Pancreas (tissue), 10 donors: ENCODE measurements around the gene UBE2F. TPM values are rescaled to one million over a fixed set of nuclear protein-coding genes. Genes with fewer than 3 reads are reported as not detected.

ENCODE experiments used
- ATAC-seq, 4 donors: fragments of 200-7000 bp; cut with Tn5 transposase; one replicate each; pipeline versions ENCODE4 v1.8.0 to v1.9.1; 2020; ENCODE audit warnings: mild to moderate bottlenecking in 4 of 4, moderate library complexity in 4 of 4
- DNase-seq, 6 donors: peaks; one replicate each; pipeline ENCODE4 v3.0.0-alpha.2; 2020
- FAIRE-seq: peaks from 2 replicates; lab custom pipeline; 2012; peaks lifted over from hg19 to GRCh38; lab: Jason Lieb, UNC
- H3K27ac ChIP-seq, 4 donors: fragments of 200-600 bp; sonication (generic); 1 replicate in 3 of 4; 2 replicates in 1 of 4; pipeline versions ENCODE4 v1.5.0 to v1.8.0; 2020
- H3K27me3 ChIP-seq, 4 donors: fragments of 200-600 bp; one replicate each; pipeline ENCODE4 v1.8.0; 2021
- H3K36me3 ChIP-seq, 3 donors: fragments of 200-600 bp; sonication (generic) in 1 of 3; one replicate each; pipeline versions ENCODE4 v1.5.0 to v1.8.0; 2020 to 2021
- H3K4me1 ChIP-seq, 3 donors: fragments of 200-600 bp; one replicate each; pipeline ENCODE4 v1.8.0; 2021
- H3K4me3 ChIP-seq, 4 donors: fragments of 200-600 bp; sonication (generic) in 2 of 4; one replicate each; pipeline versions ENCODE4 v1.5.0 to v1.8.0; 2020 to 2021
- H3K9me3 ChIP-seq, 4 donors: fragments of 200-600 bp; one replicate each; pipeline ENCODE4 v1.8.0; 2021
- CTCF ChIP-seq, 4 donors: fragments of 200-600 bp; sonication (generic) in 3 of 4; IDR thresholded peaks; one replicate each; pipeline versions ENCODE4 v1.5.0 to v1.8.0; 2021; ENCODE audit warnings: antibody characterized with exemption in 4 of 4
- WGBS, 2 donors: extraction: QIAGEN DNeasy Blood & Tissue Kit; methylation state at CpG; one replicate each; pipeline ENCODE4 v1.1.7; 2013; 5-methylcytosine and 5-hydroxymethylcytosine counted together
- intact Hi-C, 3 donors: fragments of 100-400 bp; cut with DNase I; formaldehyde crosslinking; loops; one replicate each; pipeline versions ENCODE4 v1.11.1 to v1.14.2; 2022
- polyA plus RNA-seq, 2 donors: library from polyadenylated mRNA; stranded (reverse); fragments of 200-250 nt; gene quantifications; one replicate each; pipeline ENCODE4 v1.2.3, GENCODE V29; 2013
- total RNA-seq, 6 donors: library from RNA; stranded (reverse); fragmentation: NEBNext Ultra II Directional in 4 of 6; extraction: Animal tissue kit (Norgen Biotek cat#: 25700) in 4 of 6; gene quantifications; one replicate each; pipeline versions ENCODE4 v1.2.1 to v1.2.4, GENCODE V29; 2021 to 2023
- donor health status: healthy with polysubstance abuse.
- donor health status: DM: no; HTN: no; CAD: no; lungs with moderate emphysema.
- donor health status: DM: no; HTN: no; CAD: no.
- donor health status: control.
- donor health status: control.
- donor health status: Bipolar disorder and iron deficiency.
- donor health status: DM: yes; HTN: yes; CAD: no.
- donor health status: DM: no; HTN: no; CAD: no.
- donor health status: DM: no; HTN: no; CAD: no.
- donor health status: DM: yes; HTN: yes; CAD: no.

UBE2F gene
- total and polyA plus RNA-seq, 8 donors: 32.4 to 51.7 (median 40.4) TPM

DNA sequence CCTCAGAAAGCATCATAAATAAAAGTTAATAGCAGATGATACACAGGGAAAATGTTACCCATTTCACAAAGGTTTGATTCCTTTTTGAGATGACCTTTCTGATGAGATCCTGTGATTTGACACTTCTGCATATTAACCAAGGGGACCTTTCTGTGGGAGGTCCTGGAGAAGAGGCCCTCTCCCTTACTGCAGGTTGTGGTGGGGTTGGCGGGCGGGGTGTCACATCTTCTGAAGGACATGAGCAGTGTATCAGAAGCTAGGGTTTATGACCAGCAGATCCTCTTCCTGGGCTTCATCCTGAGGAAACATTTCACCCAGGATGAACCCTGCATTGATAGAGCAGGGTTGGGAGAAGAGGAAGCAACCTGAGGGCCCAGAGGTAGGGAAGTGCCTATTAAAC, 56.8 kb downstream of the UBE2F start:
- H3K4me1 ChIP-seq: no peaks in the 10 kb centered on the region
- H3K9me3 ChIP-seq: no peaks in the 10 kb centered on the region
- H3K27ac ChIP-seq: no peak overlapping the region
- FAIRE-seq (no peak), DNase-seq (no peak), ATAC-seq (no peak)
- intact Hi-C loops: no loop called here
- H3K36me3 ChIP-seq: peaks cover 0 to 6% (median 0%) of the 10 kb centered on the region in 3 donors
- no peak overlapping the region for H3K4me3 ChIP-seq
- H3K27me3 ChIP-seq: no peaks in the 10 kb centered on the region
- WGBS, 2 donors: 91 to 98% methylated on average over 2 of the region's 2 CpGs
- no peak for TF ChIP-seq CTCF (IDR thresholded peaks at IDR 0.05)

- H3K27me3 ChIP-seq: no peaks in the 10 kb centered on the region
- TF ChIP-seq CTCF (IDR thresholded peaks at IDR 0.05): no peak
- ATAC-seq (no peak), FAIRE-seq (no peak), DNase-seq (no peak)
- no peak overlapping the region for H3K4me3 ChIP-seq
- 91 to 93% methylated on average over 8 of the region's 8 CpGs for WGBS, 2 donors
- peaks cover 0 to 3% (median 0%) of the 10 kb centered on the region in 3 donors for H3K36me3 ChIP-seq
- H3K27ac ChIP-seq: no peak overlapping the region
- no peaks in the 10 kb centered on the region for H3K4me1 ChIP-seq
- H3K9me3 ChIP-seq: no peaks in the 10 kb centered on the region
- intact Hi-C loops: no loop called here
Observed at GRCh38 chr2:238024986-238025385, 58.2 kb downstream of the UBE2F start.

DNA sequence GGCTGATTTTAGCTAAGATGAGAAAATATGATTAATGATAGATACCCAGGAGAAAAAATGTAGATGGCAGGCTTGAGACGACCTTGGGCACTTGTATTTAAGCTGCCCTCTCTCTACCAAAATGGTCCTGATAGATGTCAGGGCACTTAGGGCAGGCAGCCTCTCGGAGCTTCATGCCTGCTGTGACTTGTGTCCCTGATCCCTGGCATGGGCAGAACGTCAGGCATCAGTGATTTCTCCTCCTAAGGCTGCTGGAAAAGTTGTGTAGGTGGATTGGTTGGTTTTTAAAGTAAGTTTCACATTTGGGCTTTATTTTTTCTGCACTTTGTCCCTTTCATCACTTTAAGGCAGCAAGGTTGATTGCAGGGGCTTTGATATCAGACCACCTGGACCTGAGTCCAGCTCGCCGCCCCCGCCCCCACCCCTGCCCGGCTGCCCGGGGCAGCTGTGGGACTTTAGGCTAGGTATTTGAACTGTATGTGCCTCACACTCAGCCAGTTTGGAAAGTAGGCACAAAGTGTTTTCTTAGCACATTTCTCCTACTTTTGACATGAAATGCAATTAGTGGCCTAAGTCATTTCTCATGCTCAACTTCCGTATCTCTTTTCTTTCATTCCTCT, 59.0 kb downstream of the UBE2F start:
- peaks cover 0 to 5% (median 5%) of the 10 kb centered on the region in 3 donors for H3K36me3 ChIP-seq
- 89 to 93% methylated on average over 9 of the region's 9 CpGs for WGBS, 2 donors
- no peaks in the 10 kb centered on the region for H3K9me3 ChIP-seq
- no peak for TF ChIP-seq CTCF (IDR thresholded peaks at IDR 0.05)
- H3K27ac ChIP-seq: no peak overlapping the region
- no peaks in the 10 kb centered on the region for H3K27me3 ChIP-seq
- no peak overlapping the region for H3K4me3 ChIP-seq
- intact Hi-C loops: no loop called here
- FAIRE-seq (no peak), ATAC-seq (no peak), DNase-seq (no peak)
- H3K4me1 ChIP-seq: no peaks in the 10 kb centered on the region

DNA sequence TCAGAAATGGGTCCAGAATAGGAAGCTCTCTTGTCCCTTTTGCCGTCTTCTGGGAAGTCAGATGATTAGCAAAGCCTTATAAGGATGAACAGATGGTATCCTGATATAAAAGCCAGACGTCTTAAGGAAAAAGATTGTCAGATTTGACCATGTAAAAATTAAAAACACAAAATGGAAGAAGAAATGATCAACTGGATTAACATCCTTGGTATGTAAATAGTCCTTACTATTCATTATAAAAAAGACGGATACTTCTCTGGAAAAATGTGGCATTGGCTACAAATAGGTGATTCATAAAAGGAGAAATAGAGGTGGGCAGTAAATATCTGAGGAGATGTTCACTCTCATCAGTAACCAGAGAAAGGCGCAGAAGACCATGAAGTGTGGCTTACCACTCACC, 60.2 kb downstream of the UBE2F start:
- intact Hi-C loops: no loop called here
- no peak for TF ChIP-seq CTCF (IDR thresholded peaks at IDR 0.05)
- no peaks in the 10 kb centered on the region for H3K4me1 ChIP-seq
- H3K4me3 ChIP-seq: no peak overlapping the region
- DNase-seq (no peak), ATAC-seq (no peak), FAIRE-seq (no peak)
- no peaks in the 10 kb centered on the region for H3K9me3 ChIP-seq
- no peak overlapping the region for H3K27ac ChIP-seq
- H3K36me3 ChIP-seq: peaks cover 0 to 10% (median 5%) of the 10 kb centered on the region in 3 donors
- no peaks in the 10 kb centered on the region for H3K27me3 ChIP-seq
- WGBS, 2 donors: 84 to 90% methylated on average over 4 of the region's 4 CpGs

DNA sequence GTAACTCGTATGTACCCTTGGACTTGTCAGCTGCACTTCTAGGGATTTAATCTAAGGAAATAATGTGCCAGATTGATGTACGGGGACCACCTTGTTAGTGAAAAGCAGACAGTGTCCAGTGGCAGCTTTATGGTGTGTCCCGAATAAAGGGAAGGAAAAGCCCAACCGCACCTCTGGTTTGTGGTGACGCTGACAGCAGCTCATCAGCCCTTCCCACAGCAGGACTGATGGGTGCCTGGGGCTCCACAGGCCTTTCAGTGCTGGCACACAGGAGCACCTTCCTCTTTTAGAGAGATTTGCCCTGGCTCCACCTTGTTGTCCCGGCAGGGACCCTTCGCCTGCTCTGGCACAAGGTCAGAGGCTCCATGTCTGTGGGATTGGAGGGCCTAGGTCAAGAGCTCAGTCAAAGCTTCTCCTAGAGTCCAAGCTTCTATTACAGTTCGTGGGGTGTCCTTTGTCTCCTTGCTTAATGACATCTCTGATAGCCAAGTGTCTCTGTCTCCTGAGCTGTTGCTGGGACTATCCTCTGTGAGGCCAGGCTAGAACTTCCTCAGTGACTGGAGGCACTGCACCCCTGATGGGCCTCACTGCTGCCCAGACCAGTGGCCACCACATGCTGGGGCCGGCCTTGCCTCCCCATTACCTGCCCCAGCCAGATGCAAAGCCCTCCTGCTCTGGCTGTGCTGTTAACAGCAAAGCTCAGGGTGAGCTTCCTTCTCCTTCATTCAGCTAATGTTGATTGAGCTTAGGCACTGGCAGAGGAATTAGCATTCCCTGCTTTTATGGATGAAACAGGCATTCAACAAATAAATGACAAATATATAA, 61.0 kb downstream of the UBE2F start:
- 84% methylated on average over 9 of the region's 9 CpGs for WGBS, 2 donors
- no peak overlapping the region for H3K4me3 ChIP-seq
- no peaks in the 10 kb centered on the region for H3K4me1 ChIP-seq
- no peak for TF ChIP-seq CTCF (IDR thresholded peaks at IDR 0.05)
- no peak overlapping the region for H3K27ac ChIP-seq
- intact Hi-C loops: no loop called here
- DNase-seq: no peak
- H3K36me3 ChIP-seq: peaks cover 2 to 10% (median 5%) of the 10 kb centered on the region in 3 donors
- ATAC-seq: peak in 1 of 4 donors; percentile 27
- H3K9me3 ChIP-seq: no peaks in the 10 kb centered on the region
- no peaks in the 10 kb centered on the region for H3K27me3 ChIP-seq
- no peak for FAIRE-seq
